Caco-2 (cell line): ENCODE measurements around the gene DRC7. TPM values are rescaled to one million over a fixed set of nuclear protein-coding genes. Genes with fewer than 3 reads are reported as not detected.

Experiments used
- BruUV-seq: library from RNA; stranded (reverse); fragments of 400-500 nt; replicated peaks from 2 replicates; lab custom pipeline; 2021; lab: Mats Ljungman, UMichigan
- CTCF ChIA-PET: fragments of 300-600 bp; sonication (Branson Sonifier 250); formaldehyde crosslinking; loops from one replicate; lab custom pipeline; 2022; ENCODE audit warnings: antibody characterized with exemption; lab: Charles Lee
- POLR2A ChIA-PET: fragments of 300-600 bp; sonication (Branson Sonifier 250); formaldehyde crosslinking; loops from one replicate; lab custom pipeline; 2022; ENCODE audit warnings: antibody characterized with exemption; lab: Charles Lee
- DNase-seq, 2 experiments: peaks; one replicate each; pipeline versions ENCODE4 v3.0.0 to v3.0.0-alpha.2; 2020 to 2022
- H3K27me3 ChIP-seq: replicated peaks from 2 replicates; pipeline ENCODE4 v1.6.0; 2011; ENCODE audit warnings: low read length; ENCODE audit not compliant: control insufficient read depth, insufficient read depth
- H3K36me3 ChIP-seq: 2 replicates; pipeline ENCODE4 v1.5.1; 2011; ENCODE audit warnings: low read length; ENCODE audit not compliant: control insufficient read depth, insufficient read depth
- H3K4me1 ChIP-seq: fragments of 250-450 bp; sonication (Bioruptor Pico); 2 replicates; pipeline ENCODE4 v1.5.1; 2020; ENCODE audit warnings: mild to moderate bottlenecking
- H3K4me3 ChIP-seq: 2 replicates; pipeline ENCODE4 v1.5.1; 2011; ENCODE audit warnings: low read depth, mild to moderate bottlenecking, control low read depth, low read length
- H3K9me3 ChIP-seq: fragments of 250-450 bp; sonication (Bioruptor Pico); 2 replicates; pipeline ENCODE4 v1.5.1; 2020; ENCODE audit warnings: mild to moderate bottlenecking, moderate library complexity
- H3K27ac Mint-ChIP-seq: one replicate; pipeline ENCODE4 v1.8.0; 2022; ENCODE audit warnings: mixed read lengths; ENCODE audit not compliant: unreplicated experiment
- H3K27me3 Mint-ChIP-seq: one replicate; pipeline ENCODE4 v1.8.0; 2022; ENCODE audit warnings: mixed read lengths; ENCODE audit not compliant: insufficient read depth, unreplicated experiment
- H3K36me3 Mint-ChIP-seq: one replicate; pipeline ENCODE4 v1.8.0; 2022; ENCODE audit warnings: mild to moderate bottlenecking, mixed read lengths; ENCODE audit not compliant: insufficient read depth, unreplicated experiment
- H3K4me1 Mint-ChIP-seq: one replicate; pipeline ENCODE4 v1.8.0; 2022; ENCODE audit warnings: low read depth, mixed read lengths; ENCODE audit not compliant: unreplicated experiment
- H3K4me3 Mint-ChIP-seq: one replicate; pipeline ENCODE4 v1.8.0; 2022; ENCODE audit warnings: mild to moderate bottlenecking, moderate library complexity, mixed read lengths; ENCODE audit not compliant: unreplicated experiment
- H3K9me3 Mint-ChIP-seq: one replicate; pipeline ENCODE4 v1.8.0; 2022; ENCODE audit warnings: mixed read lengths; ENCODE audit not compliant: unreplicated experiment
- CTCF ChIP-seq, 2 experiments: fragments of 200-600 bp in 1 of 2; IDR thresholded peaks; 1 replicate in 1 of 2; 2 replicates in 1 of 2; pipeline versions ENCODE4 v1.5.1 to v1.8.0; 2011 to 2022; ENCODE audit warnings: antibody characterized with exemption in 1 of 2, control low read depth in 1 of 2, inconsistent platforms in 1 of 2, low read depth in 1 of 2, low read length in 1 of 2, mild to moderate bottlenecking in 1 of 2, moderate library complexity in 1 of 2; ENCODE audit not compliant: insufficient read depth in 1 of 2, severe bottlenecking in 1 of 2, unreplicated experiment in 1 of 2
- intact Hi-C: fragments of 100-400 bp; cut with micrococcal nuclease; formaldehyde crosslinking; loops from one replicate; pipeline ENCODE4 v1.10.0; 2022; ENCODE audit not compliant: unreplicated experiment
- total RNA-seq: library from RNA; stranded (reverse); gene quantifications from 2 replicates; pipeline ENCODE4 v1.2.3, GENCODE V29; 2022

Gene DRC7
- total RNA-seq, 1 experiment from 2014 or later = 1.1 TPM

GRCh38 chr16:57738844-57739243 is 44.2 kb downstream of the DRC7 start:
- Histone ChIP-seq H3K9me3 (no peaks in the 10 kb centered on the region), H3K4me1 (peaks cover 11% of the 10 kb centered on the region), H3K36me3 (no peaks in the 10 kb centered on the region), H3K4me3 (no peak overlapping the region), H3K27me3 (no peaks in the 10 kb centered on the region)
- no peak overlapping the region for H3K27ac Mint-ChIP-seq
- DNase-seq = no peak
- POLR2A ChIA-PET = no interaction called here
- no TSS peak for BruUV-seq
- H3K4me3 Mint-ChIP-seq = no peak overlapping the region
- CTCF ChIA-PET = no interaction called here
- intact Hi-C loops = loop anchor here (5.0 kb wide), 3 partner anchors 72 to 162 kb away; partner anchors contain the start of gene ADGRG3
- no peaks in the 10 kb centered on the region for H3K9me3 Mint-ChIP-seq
- no peaks in the 10 kb centered on the region for H3K27me3 Mint-ChIP-seq
- TF ChIP-seq CTCF (IDR thresholded peaks at IDR 0.05; ENCODE audit: insufficient read depth in 1 of 2, low read depth in 1 of 2, low read length in 1 of 2, severe bottlenecking in 1 of 2, unreplicated experiment in 1 of 2) = no peak
- peaks cover 26% of the 10 kb centered on the region for H3K36me3 Mint-ChIP-seq
- H3K4me1 Mint-ChIP-seq = peaks cover 13% of the 10 kb centered on the region

GRCh38 chr16:57739756-57740422 is 45.3 kb downstream of the DRC7 start:
- no peaks in the 10 kb centered on the region for H3K27me3 ChIP-seq
- H3K27me3 Mint-ChIP-seq = no peaks in the 10 kb centered on the region
- no peak overlapping the region for H3K4me3 Mint-ChIP-seq
- no peaks in the 10 kb centered on the region for H3K9me3 Mint-ChIP-seq
- intact Hi-C loops = loop anchor here (5.0 kb wide), 3 partner anchors 73 to 163 kb away; partner anchors contain the start of gene ADGRG3
- no TSS peak for BruUV-seq
- DNase-seq = no peak
- no peaks in the 10 kb centered on the region for H3K36me3 ChIP-seq
- no peak overlapping the region for H3K4me3 ChIP-seq
- CTCF ChIA-PET = no interaction called here
- peaks cover 6% of the 10 kb centered on the region for H3K4me1 ChIP-seq
- peaks cover 23% of the 10 kb centered on the region for H3K36me3 Mint-ChIP-seq
- POLR2A ChIA-PET = no interaction called here
- no peak overlapping the region for H3K27ac Mint-ChIP-seq
- TF ChIP-seq CTCF (IDR thresholded peaks at IDR 0.05; ENCODE audit: insufficient read depth in 1 of 2, low read depth in 1 of 2, low read length in 1 of 2, severe bottlenecking in 1 of 2, unreplicated experiment in 1 of 2) = no peak
- no peaks in the 10 kb centered on the region for H3K9me3 ChIP-seq
- peaks cover 13% of the 10 kb centered on the region for H3K4me1 Mint-ChIP-seq

- intact Hi-C loops = no loop called here
- H3K36me3 Mint-ChIP-seq = peaks cover 16% of the 10 kb centered on the region
- H3K9me3 ChIP-seq = no peaks in the 10 kb centered on the region
- DNase-seq = no peak
- no peak for TF ChIP-seq CTCF (IDR thresholded peaks at IDR 0.05; ENCODE audit: insufficient read depth in 1 of 2, low read depth in 1 of 2, low read length in 1 of 2, severe bottlenecking in 1 of 2, unreplicated experiment in 1 of 2)
- no peaks in the 10 kb centered on the region for H3K36me3 ChIP-seq
- H3K4me3 ChIP-seq = no peak overlapping the region
- H3K4me1 Mint-ChIP-seq = peaks cover 13% of the 10 kb centered on the region
- no peak overlapping the region for H3K27ac Mint-ChIP-seq
- no peak overlapping the region for H3K4me3 Mint-ChIP-seq
- no peaks in the 10 kb centered on the region for H3K9me3 Mint-ChIP-seq
- H3K4me1 ChIP-seq = peaks cover 6% of the 10 kb centered on the region
- ChIA-PET CTCF (no interaction called here), POLR2A (interaction anchor here (0.6 kb wide), 1 partner anchor 284 kb away, joined by 6 read pairs; no protein-coding TSS in a partner anchor)
- BruUV-seq = no TSS peak
- H3K27me3 ChIP-seq = no peaks in the 10 kb centered on the region
- no peaks in the 10 kb centered on the region for H3K27me3 Mint-ChIP-seq
Observed at GRCh38 chr16:57740423-57741071, 45.9 kb downstream of the DRC7 start.
